ENCODE results near the gene KASH5. TPM values are rescaled to one million over a fixed set of nuclear protein-coding genes. Genes with fewer than 3 reads are reported as not detected.

Gene KASH5
- total and polyA plus RNA-seq, 3 donors from 2014 or later: 72.8 to 121 (median 102) TPM

GRCh38 chr19:49434907-49435583, 47.0 kb downstream of the KASH5 start:
- no peaks in the 10 kb centered on the region for H3K9me3 ChIP-seq
- H3K27ac ChIP-seq: no peak overlapping the region
- no peaks in the 10 kb centered on the region for H3K27me3 ChIP-seq
- peak; percentile 56 for DNase-seq
- no peak overlapping the region for H3K4me3 ChIP-seq
- H3K4me1 ChIP-seq: no peaks in the 10 kb centered on the region
- no peaks in the 10 kb centered on the region for H3K36me3 ChIP-seq (ENCODE audit: low read depth, missing control alignments)
- 61 to 79% methylated on average over 18 of the region's 18 CpGs for WGBS, 2 donors
- TF ChIP-seq POLR2A (IDR thresholded peaks at IDR 0.05) (no peak), CTCF (IDR thresholded peaks at IDR 0.05) (no peak)
- intact Hi-C loops (cut with DNase I; ENCODE audit: low total_unique reads): no loop called here

DNA sequence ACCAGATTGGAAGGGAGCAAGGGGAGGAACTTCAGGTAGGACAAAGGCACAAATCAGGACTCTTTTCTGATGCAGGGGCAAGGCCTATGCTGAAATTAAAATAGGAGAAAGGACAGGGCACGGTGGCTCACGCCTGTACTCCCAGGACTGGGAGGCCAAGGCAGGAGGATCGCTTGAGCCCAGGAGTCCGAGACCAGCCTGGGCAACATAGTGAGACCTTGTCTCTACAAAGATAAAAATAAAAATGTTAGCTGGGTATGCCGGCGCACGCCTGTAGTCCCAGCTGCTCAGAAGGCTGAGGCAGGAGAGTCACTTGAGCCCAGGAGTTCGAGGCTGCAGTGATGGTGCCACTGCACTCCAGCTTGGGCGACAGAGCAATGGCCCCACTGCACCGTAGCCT, 47.6 kb downstream of the KASH5 start:
- H3K9me3 ChIP-seq: no peaks in the 10 kb centered on the region
- no peaks in the 10 kb centered on the region for H3K27me3 ChIP-seq
- H3K36me3 ChIP-seq (ENCODE audit: low read depth, missing control alignments): no peaks in the 10 kb centered on the region
- no peaks in the 10 kb centered on the region for H3K4me1 ChIP-seq
- DNase-seq: no peak
- TF ChIP-seq POLR2A (IDR thresholded peaks at IDR 0.05): no peak
- no peak for TF ChIP-seq CTCF (IDR thresholded peaks at IDR 0.05)
- no peak overlapping the region for H3K4me3 ChIP-seq
- intact Hi-C loops (cut with DNase I; ENCODE audit: low total_unique reads): no loop called here
- 53 to 73% methylated on average over 10 of the region's 10 CpGs for WGBS, 2 donors
- no peak overlapping the region for H3K27ac ChIP-seq

DNA sequence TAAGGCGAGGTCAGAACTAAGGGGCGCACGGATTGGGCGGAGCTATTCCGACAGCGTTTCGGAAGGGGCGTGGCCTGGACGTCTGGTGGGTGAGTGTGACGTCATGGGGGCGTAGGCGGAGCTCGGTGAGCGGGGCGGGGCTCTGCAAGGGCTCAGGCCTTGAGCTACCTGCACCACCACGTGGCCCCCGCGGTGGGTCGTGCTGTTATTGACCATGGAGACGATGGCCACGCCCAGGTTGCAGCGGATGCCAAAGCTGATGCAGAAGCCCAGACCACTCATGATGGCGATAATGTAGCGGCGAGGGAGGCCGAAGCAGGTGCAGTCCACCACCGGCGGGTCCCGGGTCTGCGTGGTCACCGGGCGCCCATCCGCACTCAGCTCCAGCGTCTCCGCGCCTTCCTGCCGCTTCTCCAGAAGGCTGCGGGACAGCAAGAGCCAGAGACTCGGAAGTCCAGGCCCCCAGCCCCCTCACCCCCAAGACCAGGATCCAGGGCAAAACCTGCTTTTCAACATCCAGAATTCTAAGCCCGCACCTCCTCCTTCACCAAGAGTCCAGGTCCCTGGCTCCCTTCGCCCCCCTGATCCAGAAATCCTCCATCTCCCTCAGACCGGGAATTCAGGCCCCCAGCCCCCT, 48.5 kb downstream of the KASH5 start:
- 17 to 19% methylated on average over 25 to 40 of the region's 42 CpGs for WGBS, 2 donors
- TF ChIP-seq POLR2A (IDR thresholded peaks at IDR 0.05): no peak
- no peak for TF ChIP-seq CTCF (IDR thresholded peaks at IDR 0.05)
- intact Hi-C loops (cut with DNase I; ENCODE audit: low total_unique reads): no loop called here
- H3K9me3 ChIP-seq: no peaks in the 10 kb centered on the region
- H3K27me3 ChIP-seq: no peaks in the 10 kb centered on the region
- no peaks in the 10 kb centered on the region for H3K36me3 ChIP-seq (ENCODE audit: low read depth, missing control alignments)
- no peak overlapping the region for H3K27ac ChIP-seq
- H3K4me1 ChIP-seq: no peaks in the 10 kb centered on the region
- DNase-seq: peak; percentile 81
- peak overlapping the region in 1 of 2 donors; percentile 26 for H3K4me3 ChIP-seq

GRCh38 chr19:49437231-49437630, 49.2 kb downstream of the KASH5 start:
- Histone ChIP-seq H3K4me1 (peaks cover 6% of the 10 kb centered on the region), H3K27me3 (no peaks in the 10 kb centered on the region), H3K4me3 (no peak overlapping the region), H3K9me3 (no peaks in the 10 kb centered on the region), H3K36me3 (ENCODE audit: low read depth, missing control alignments) (no peaks in the 10 kb centered on the region), H3K27ac (no peak overlapping the region)
- intact Hi-C loops (cut with DNase I; ENCODE audit: low total_unique reads): no loop called here
- no peak for DNase-seq
- TF ChIP-seq CTCF (IDR thresholded peaks at IDR 0.05) (no peak), POLR2A (IDR thresholded peaks at IDR 0.05) (no peak)
- 22 to 47% methylated on average over 3 to 8 of the region's 8 CpGs for WGBS, 2 donors

- Histone ChIP-seq H3K4me1 (peaks cover 11% of the 10 kb centered on the region), H3K27me3 (no peaks in the 10 kb centered on the region), H3K36me3 (ENCODE audit: low read depth, missing control alignments) (no peaks in the 10 kb centered on the region), H3K9me3 (no peaks in the 10 kb centered on the region), H3K27ac (no peak overlapping the region), H3K4me3 (no peak overlapping the region)
- TF ChIP-seq POLR2A (IDR thresholded peaks at IDR 0.05) (no peak), CTCF (IDR thresholded peaks at IDR 0.05) (no peak)
- no peak for DNase-seq
- 28 to 40% methylated on average over 6 of the region's 6 CpGs for WGBS, 2 donors
- intact Hi-C loops (cut with DNase I; ENCODE audit: low total_unique reads): no loop called here
These were observed 50.2 kb downstream of the KASH5 start for GRCh38 chr19:49438261-49438660.

All from testis (tissue), 3 donors.